Ramos (cell line): Measurements from ENCODE around the gene CCDC201.
"Not testable (repeated sequence)": the region's sequence is repeated elsewhere in the genome, so short reads cannot be mapped to it uniquely, and the experiment has no call there.

Experiments used
- in situ Hi-C: fragments of 300-500 bp; cut with MboI; formaldehyde crosslinking; loops from one replicate; pipeline ENCODE4 v1.14.3; 2022; ENCODE audit warnings: low sequenced_read_pairs; ENCODE audit not compliant: unreplicated experiment

CCDC201 gene

DNA sequence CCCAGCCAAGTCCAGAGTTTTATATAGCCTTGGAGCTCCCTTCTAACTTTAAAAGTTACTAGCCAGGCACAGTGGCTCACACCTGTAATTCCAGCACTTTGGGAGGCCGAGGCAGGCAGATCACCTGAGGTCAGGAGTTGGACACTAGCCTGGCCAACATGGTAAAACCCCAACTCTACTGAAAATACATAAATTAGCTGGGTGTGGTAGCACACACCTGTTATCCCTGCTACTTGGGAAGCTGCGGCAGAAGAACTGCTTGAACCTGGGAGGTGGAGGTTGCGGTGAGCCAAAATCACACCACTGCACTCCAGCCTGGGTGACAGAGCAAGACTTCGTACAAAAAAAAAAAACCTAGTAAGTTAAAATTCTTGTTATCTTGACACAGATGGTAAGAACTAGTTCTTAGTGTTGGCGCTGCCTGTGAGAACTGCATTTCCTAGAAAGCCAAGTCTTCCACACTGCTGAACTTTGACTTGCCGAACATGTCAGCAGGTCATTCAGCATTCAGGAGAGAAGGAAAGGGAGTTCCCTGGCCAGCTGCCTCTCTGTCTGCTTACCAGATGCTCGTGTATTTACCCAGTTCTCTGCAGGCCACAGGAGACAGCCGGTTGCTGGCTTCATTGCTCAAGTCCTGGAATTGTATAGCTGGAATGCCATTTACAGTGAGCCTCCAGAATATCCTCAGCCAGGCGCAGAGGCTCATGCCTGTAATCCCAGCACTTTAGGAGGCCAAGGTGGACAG is 40.3 kb downstream of the CCDC201 start:
- in situ Hi-C loops: not testable (repeated sequence)

- in situ Hi-C loops: not testable (repeated sequence)
Measured at GRCh38 chr7:45829846-45830245, 43.0 kb downstream of the CCDC201 start.

DNA sequence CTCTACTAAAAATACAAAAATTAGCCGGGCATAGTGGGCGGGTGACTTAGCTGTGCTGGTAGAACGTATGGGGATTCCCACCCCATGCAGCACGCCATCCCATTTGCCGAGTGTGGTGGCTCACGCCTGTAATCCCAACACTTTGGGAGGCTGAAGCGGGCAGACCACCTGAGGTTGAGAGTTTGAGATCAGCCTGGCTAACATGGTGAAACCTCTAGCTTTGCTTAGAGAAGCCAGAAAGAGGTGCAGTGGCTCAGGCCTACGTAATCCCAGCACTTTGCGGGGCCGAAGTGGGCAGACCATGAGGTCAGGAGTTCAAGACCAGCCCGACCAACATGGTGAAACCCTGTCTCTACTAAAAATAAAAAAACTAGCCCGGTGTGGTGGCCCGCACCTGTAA is 45.2 kb downstream of the CCDC201 start:
- in situ Hi-C loops: not testable (repeated sequence)

GRCh38 chr7:45826550-45826949 is 46.3 kb downstream of the CCDC201 start:
- in situ Hi-C loops: not testable (repeated sequence)

DNA sequence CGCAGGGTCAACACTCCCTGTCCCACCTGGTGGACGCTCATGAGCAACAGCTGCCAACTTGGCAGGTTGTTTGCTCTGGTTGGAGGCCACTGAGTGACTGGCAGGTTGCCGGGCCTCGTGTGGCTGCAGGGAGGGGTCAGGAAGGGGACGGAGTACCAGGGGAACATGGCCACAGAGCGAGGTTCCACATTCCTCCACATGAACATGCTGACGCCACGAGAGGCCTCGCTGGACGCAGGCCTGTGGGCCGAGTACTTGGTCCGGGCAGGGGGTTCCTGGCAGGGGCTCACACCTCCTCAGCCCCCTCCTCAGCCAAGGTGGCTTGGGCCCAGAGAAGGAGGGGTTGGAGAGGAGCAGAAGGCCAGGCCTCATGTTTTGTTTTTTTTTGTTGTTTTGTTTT is 54.1 kb downstream of the CCDC201 start:
- in situ Hi-C loops: not testable (repeated sequence)

DNA sequence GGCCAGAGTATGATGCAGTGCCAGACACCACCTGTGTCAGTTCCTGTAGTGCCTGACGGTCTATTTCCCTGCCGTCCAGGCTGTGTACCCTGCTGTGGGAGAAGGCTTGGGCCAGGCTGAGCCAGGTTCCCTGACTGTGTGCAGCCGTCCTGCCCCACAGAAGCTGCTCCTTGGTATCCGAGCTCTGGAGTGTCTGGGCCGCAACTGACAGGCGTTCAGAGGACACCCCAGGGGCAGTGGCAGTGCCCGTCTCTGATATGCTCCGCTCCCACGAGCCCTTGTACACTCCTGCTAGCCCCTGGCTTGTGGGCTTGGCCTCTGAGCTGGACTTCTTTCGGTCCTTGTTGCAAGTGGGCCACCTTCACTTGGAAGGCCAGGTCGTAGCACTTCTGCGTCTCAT is 55.0 kb downstream of the CCDC201 start:
- in situ Hi-C loops: not testable (repeated sequence)

GRCh38 chr7:45817016-45817415 is 55.9 kb downstream of the CCDC201 start:
- in situ Hi-C loops: not testable (repeated sequence)

DNA sequence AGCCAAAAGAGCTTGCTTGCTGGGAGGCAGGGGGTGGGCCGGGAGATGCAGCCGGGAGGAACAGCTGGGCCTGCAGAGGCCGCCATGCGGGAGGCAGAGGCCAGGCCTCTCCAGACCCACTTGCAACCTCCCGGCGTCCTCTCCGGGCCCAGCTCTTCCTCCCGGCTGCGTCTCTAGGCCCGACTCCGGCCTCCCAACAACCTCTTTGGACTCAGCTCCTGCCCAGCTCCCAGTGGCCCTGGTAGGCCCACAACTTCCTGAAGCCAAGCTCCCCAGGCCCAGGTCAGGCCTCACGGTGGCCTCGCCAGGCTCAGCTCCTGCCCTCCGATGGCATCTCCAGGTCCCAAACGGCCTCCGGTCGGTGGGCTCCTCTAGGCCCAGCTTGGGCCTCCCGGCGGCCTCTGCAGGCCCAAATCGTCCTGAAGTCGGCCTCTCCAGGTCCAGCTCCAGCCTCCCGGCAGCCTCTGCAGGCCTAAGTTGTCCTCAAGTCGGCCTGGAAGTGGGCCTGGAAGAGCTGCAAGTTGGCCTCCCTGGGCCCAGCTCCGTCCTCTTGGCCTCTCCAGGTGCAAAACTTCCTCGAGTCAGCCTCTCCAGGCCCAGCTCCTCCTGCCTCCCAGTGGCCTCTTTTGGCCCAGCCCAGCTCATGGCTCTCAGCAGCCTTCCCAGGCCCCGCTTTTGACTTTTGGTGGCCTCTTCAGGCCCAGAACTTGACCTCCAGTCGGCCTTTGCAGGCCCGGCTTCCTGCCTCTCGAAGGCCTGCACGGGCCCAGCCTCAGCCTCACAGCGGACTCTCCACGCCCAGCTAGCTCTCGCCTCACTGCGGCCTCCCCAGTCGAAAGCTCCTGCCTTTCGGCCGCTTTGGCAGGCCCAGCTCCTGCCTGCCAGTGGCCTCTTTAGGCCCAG is 58.4 kb downstream of the CCDC201 start:
- in situ Hi-C loops: not testable (repeated sequence)

DNA sequence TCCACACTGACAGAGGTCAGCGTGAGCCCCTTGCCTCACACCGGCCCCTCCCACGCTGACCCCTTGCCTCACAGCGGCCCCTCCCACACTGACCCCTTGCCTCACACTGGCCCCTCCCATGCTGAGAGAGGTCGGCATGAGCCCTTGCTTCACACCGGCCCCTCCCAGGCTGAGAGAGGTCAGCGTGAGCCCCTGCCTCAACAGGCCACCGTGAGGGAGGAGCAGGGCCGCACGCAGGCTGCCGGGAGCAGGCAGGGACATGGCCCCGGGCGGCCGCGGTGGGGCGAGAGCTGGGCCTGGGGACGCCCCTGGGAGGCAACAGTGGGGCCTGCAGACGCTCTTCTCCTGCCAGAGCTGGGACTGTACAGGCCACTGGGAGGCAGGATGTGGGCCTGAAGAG is 59.1 kb downstream of the CCDC201 start:
- in situ Hi-C loops: not testable (repeated sequence)

- in situ Hi-C loops: no loop called here
Measured at GRCh38 chr7:45812946-45813345, 59.9 kb downstream of the CCDC201 start.

- in situ Hi-C loops: not testable (repeated sequence)
Measured at GRCh38 chr7:45811652-45812234, 61.1 kb downstream of the CCDC201 start.

GRCh38 chr7:45810451-45811005 is 62.4 kb downstream of the CCDC201 start:
- in situ Hi-C loops: not testable (repeated sequence)
